Measurements from ENCODE around the gene PPP1R12B.
"Not testable (repeated sequence)": the region's sequence is repeated elsewhere in the genome, so short reads cannot be mapped to it uniquely, and the experiment has no call there.

Gene PPP1R12B

GRCh38 chr1:202568826-202569225 lies 220.3 kb downstream of the PPP1R12B start:
- FAIRE-seq: no peak
- DNase-seq (ENCODE audit: extremely low spot score, insufficient read length, low read depth): no peak

GRCh38 chr1:202569393-202570322 lies 221.2 kb downstream of the PPP1R12B start:
- DNase-seq (ENCODE audit: extremely low spot score, insufficient read length, low read depth) (no peak), FAIRE-seq (no peak)

- peak; percentile 42 for DNase-seq (ENCODE audit: extremely low spot score, insufficient read length, low read depth)
Measured at GRCh38 chr1:202571719-202572339, 223.3 kb downstream of the PPP1R12B start.

GRCh38 chr1:202572867-202573266 lies 224.4 kb downstream of the PPP1R12B start:
- FAIRE-seq (no peak), DNase-seq (ENCODE audit: extremely low spot score, insufficient read length, low read depth) (no peak)

More at GRCh38 chr1:202571719-202572339, 223.3 kb downstream of the PPP1R12B start:
- peak; percentile 60 for FAIRE-seq

- DNase-seq (ENCODE audit: extremely low spot score, insufficient read length, low read depth) (no peak), FAIRE-seq (no peak)
Measured at GRCh38 chr1:202575918-202576653, 227.6 kb downstream of the PPP1R12B start.

- FAIRE-seq (no peak), DNase-seq (ENCODE audit: extremely low spot score, insufficient read length, low read depth) (no peak)
Measured at GRCh38 chr1:202576816-202577215, 228.3 kb downstream of the PPP1R12B start.

GRCh38 chr1:202577381-202577780 lies 228.9 kb downstream of the PPP1R12B start:
- FAIRE-seq: no peak
- no peak for DNase-seq (ENCODE audit: extremely low spot score, insufficient read length, low read depth)

GRCh38 chr1:202578001-202578504 lies 229.6 kb downstream of the PPP1R12B start:
- no peak for FAIRE-seq
- no peak for DNase-seq (ENCODE audit: extremely low spot score, insufficient read length, low read depth)

GRCh38 chr1:202578565-202578964 lies 230.1 kb downstream of the PPP1R12B start:
- no peak for FAIRE-seq

GRCh38 chr1:202579806-202580205 lies 231.3 kb downstream of the PPP1R12B start:
- DNase-seq (ENCODE audit: extremely low spot score, insufficient read length, low read depth): no peak
- no peak for FAIRE-seq

More at GRCh38 chr1:202578565-202578964, 230.1 kb downstream of the PPP1R12B start:
- no peak for DNase-seq (ENCODE audit: extremely low spot score, insufficient read length, low read depth)

GRCh38 chr1:202580619-202581018 lies 232.1 kb downstream of the PPP1R12B start:
- no peak for FAIRE-seq

GRCh38 chr1:202582350-202582749 lies 233.9 kb downstream of the PPP1R12B start:
- DNase-seq (ENCODE audit: extremely low spot score, insufficient read length, low read depth): not testable (repeated sequence)

More at GRCh38 chr1:202580619-202581018, 232.1 kb downstream of the PPP1R12B start:
- no peak for DNase-seq (ENCODE audit: extremely low spot score, insufficient read length, low read depth)

GRCh38 chr1:202584707-202585589 lies 236.4 kb downstream of the PPP1R12B start:
- FAIRE-seq (no peak), DNase-seq (ENCODE audit: extremely low spot score, insufficient read length, low read depth) (no peak)

More at GRCh38 chr1:202582350-202582749, 233.9 kb downstream of the PPP1R12B start:
- FAIRE-seq: not testable (repeated sequence)

GRCh38 chr1:202585590-202585933 lies 237.1 kb downstream of the PPP1R12B start:
- no peak for DNase-seq (ENCODE audit: extremely low spot score, insufficient read length, low read depth)
- no peak for FAIRE-seq

GRCh38 chr1:202586018-202586821 lies 237.7 kb downstream of the PPP1R12B start:
- FAIRE-seq: peak; percentile 46
- peak; percentile 25 for DNase-seq (ENCODE audit: extremely low spot score, insufficient read length, low read depth)

GRCh38 chr1:202586871-202587270 lies 238.4 kb downstream of the PPP1R12B start:
- FAIRE-seq (no peak), DNase-seq (ENCODE audit: extremely low spot score, insufficient read length, low read depth) (no peak)

- no peak for DNase-seq (ENCODE audit: extremely low spot score, insufficient read length, low read depth)
- FAIRE-seq: no peak
Measured at GRCh38 chr1:202587859-202588485, 239.5 kb downstream of the PPP1R12B start.
